Dermis blood vessel endothelial cell (primary cell): Measurements from ENCODE around the gene SARS2. TPM values are rescaled to one million over a fixed set of nuclear protein-coding genes. Genes with fewer than 3 reads are reported as not detected.
A peak's percentile ranks its signal among the peaks of the same experiment; 100 is the strongest.
"Not testable (repeated sequence)": the region's sequence is repeated elsewhere in the genome, so short reads cannot be mapped to it uniquely, and the experiment has no call there.

Source experiments
- DNase-seq: peaks from one replicate; pipeline ENCODE4 v3.0.0; 2010
- total RNA-seq: library from RNA; depleted of rRNA; stranded (reverse); fragments of >200 nt; gene quantifications from 2 replicates; pipeline ENCODE4 v1.2.3, GENCODE V29; 2014

The SARS2 gene
- total RNA-seq, 1 donor from 2014 or later: 16.7 TPM

DNA sequence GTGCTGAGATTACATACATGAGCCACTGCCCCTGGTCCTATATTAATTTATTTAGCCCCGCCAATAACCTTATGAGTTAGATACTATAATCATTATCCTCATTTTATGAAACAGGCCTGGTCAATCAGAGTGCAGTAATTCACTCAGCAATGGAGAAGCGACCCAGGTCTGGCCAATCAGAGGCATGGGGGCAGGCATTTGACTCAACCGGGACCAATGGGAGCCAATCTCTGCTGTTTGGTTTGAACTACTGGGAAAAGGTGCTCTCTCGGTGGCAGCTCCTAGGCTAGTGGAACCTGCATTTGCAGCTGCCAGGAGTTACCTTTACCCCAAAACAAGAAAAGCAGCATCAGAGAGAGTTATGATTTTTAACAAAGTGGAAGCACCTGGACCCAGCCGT, 37.7 kb downstream of the SARS2 start:
- no peak for DNase-seq

DNA sequence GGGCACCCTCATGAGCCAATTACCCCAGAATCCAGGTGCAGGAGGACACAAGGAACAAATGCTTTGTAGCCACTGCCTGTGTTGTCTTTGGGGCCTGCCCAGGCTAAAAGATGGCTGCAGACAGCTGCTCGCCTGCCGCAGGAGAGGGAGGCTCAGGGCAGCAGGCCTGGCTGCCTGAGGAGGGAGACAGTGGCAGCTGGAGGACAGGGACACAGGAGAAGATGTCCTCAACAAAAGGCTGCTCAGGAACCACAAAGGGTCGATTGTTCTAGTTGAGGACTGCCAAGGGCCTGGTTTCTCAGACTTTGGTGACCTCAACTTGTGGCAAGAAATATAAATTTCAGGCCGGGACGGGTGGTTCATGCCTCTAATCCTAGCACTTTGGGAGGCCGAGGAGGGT, 38.8 kb downstream of the SARS2 start:
- no peak for DNase-seq

DNA sequence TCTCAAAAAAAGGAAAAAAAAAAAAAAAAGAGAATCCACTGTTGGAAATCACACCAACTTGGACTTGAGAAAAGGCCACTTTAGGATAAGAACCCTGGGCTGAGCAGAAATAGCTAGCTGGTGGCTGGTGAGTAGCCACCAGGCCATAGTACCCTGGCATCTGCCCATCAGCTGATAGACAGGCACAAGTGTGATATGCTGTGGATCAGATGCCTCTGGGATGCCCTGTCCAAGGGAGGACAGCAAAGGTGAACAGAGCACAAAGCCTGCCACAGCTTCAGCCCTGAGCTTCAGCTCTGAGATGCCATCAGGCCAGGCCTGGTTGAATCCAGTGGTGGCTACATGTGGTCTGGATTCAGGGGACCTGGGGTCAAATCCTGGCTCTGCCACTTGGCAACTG, 39.9 kb downstream of the SARS2 start:
- DNase-seq: no peak

DNA sequence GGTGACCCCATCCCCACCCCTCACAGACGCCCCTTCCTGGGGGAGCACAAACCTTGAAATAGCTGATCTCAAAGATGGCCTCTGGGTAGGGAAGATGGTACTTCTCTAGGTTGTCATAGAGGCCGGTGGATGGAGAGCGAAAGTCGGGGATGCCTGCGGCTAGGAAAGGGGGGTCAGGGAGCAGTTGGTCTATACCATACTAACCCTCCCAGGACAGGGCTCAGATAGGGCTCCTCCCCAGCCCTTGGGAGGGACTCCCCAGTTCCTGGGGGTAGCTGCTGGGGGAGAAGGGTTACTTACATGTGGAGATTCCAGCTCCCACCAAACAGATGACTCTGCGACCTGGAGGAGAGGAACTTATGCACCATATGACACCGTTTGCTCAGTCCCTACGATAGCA, 40.8 kb downstream of the SARS2 start:
- DNase-seq: no peak

DNA sequence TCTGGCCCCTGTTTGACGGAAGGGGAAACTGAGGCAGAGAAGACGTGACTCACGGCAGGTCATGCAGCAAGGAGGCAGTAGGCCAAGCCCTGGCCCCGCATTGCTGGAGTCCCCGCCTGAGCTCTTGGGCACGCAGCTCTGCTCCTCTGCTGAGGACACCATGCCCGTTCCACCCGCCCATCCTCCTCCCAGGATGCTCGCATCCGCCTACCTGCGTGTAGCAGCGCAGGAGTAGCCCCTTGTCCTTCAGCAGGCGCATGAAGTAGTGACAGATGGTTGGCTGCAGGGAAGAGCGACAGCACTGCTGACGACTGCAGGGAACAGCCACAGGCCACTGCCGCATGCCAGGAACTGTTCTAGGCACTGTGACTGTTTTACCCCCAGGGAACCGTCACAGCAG, 41.7 kb downstream of the SARS2 start:
- DNase-seq: no peak

DNA sequence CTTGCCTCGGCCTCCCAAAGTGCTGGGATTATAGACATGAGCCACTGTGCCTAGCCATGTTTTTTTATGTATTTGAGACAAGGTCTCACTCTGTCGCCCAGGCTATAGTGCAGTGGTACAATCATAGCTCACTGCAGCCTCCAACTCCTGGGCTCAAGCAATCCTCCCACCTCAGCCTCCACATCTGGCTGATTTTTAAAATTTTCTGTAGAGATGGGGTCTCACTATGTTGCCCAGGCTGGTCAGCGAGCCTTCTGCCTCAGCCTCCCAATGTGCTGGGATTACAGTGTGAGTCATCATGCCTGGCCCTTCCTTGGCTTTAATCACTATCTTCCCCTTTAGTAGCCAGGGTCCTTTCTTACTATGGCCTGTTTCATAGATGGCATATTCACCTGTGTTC, 45.9 kb downstream of the SARS2 start:
- not testable (repeated sequence) for DNase-seq

DNA sequence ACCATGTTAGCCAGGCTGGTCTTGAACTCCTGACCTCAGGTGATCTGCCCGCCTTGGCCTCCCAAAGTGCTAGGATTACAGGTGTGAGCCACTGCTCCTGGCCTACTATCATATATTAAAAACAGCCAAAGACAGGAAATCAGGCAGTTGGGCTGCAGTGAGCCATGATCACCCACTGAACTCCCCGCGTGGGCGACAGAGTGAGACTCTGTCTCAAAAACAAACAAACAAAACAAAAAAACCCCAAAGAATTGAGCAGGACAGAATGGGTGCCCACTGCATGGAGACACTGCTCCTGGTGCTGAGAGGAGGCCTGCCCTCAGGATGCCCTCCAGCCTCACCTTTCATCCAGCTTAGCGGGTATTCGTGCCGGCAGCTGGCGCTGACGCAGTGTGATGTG, 47.3 kb downstream of the SARS2 start:
- DNase-seq: no peak

DNA sequence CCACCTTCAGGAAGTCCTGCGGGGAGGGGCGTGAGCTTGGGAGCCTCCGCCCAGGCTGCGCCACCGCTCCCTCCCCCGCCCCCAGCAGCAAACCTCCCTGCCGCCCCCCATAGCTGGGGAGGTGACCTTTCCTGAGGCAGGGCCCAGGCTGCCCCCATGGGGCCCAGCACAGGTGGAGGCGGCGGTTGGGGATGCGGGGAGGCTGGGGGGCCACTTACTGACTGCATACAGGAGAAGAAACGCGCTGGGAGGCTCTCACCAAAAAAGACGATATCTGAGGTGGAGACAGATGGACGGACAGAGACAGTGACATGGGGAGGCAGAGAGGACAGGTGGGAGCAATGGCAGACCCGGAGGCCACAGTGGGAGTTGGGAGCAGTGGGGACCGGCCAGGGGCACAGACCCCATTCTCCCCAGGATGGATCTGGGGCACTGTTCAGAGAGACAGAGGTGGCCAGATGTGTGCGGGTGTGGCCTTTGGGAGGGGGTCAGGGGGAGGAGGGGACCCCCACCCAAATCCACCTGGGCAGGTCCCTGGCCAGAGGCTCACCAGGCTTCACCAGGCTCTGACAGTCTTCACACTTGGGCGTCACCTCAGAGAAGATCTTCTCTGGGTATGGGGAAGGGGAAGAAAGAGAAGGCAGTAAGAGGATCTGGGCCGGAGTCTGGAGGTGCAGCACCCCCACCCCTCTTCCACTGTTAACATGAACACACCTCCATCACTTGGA, 49.5 kb downstream of the SARS2 start:
- no peak for DNase-seq

DNA sequence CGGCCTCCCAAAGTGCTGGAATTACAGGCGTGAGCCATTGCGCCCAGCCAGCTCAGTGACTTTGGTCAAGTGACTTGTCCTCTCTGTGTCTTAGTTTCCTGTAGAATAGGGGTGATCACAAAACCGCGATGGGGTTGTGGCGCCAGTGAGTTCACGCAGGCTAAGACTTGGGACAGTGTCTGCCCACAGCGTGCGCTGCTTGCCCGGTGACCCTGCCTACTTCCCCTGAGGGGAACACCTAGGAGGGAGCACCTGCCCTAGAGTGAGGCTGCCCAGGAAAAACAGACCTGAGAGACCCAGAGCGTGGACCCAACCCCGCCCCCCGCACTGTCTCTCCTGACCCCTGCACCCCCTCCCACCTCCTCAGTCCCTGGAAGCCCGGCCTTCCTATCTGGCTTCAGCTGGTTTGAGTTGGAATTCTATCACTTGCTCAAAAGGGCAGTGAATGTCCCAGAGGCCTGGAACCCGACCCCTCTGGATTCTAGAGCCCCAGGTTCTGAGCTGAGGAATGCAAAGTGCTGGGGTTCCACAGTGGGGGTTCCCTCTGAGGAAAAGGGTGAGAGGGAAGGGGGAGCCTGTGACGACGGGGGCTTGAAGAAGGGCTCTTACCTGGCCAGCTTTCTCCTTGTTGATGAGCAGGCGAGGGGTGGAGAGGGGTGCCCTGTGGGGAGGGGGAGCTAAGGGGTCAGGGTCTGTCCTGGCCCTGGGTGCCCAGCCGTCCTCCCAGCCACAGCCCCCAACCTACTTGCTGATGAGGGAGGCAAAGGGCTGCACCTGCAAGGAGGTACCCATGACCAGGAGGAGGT, 50.3 kb downstream of the SARS2 start:
- DNase-seq: no peak

DNA sequence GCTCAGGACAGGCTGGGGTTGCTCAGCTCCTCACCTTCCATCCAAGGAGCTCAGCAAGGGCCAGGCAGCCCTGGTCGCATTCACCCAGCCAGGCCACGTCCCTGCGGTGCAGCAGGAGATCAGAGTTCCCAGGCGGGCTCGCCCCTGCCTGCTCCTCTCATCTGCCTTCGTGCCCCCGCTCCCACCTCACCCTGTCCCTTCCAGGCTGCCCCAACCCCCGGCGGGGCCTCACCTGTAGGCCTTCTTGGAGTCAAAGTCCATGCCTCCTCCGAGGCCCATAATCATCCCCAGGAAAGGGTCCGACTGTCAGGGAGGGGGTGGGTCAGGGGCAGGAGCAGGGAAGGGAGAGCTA, 51.2 kb downstream of the SARS2 start:
- no peak for DNase-seq

DNA sequence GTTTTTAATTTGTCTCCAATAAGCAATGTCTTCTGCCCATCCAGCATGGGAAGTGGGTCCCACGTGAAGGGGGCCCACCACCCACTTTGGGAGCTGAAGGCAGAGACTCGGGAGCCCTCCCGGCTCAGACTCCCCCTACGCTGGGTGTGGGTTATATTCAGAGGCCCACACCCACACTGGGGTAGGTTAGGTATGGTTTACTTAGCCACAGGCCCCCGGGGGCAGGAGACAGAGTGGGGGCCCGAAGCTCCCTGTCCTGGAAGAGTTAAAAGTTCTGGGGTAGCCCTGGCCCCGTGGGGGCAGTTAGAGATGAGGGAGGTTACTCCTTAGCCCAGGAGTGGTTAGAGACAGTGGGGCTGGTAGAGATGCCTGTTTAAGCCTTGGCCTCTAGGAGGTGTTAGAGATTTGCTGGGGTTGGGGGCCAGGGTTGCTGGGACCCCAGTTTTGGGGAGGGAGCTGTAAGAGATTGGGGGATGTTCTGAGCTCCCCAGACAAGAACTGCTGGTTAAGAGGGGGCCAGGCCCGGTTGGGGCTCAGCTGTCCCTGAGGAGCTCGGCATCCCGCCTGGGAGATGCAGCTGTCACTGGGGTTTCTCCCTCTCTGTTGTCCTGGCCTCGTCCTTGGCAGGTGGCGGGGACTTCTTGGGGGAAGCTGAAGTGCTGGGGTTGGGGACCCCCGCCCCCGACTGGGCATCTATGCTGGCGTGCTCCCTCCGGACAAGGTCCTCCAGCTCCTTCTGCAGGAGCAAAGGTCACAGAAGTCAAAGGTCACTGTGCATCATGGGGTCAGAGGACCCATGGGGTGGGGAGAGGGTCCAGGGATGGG, 51.8 kb downstream of the SARS2 start:
- no peak for DNase-seq

DNA sequence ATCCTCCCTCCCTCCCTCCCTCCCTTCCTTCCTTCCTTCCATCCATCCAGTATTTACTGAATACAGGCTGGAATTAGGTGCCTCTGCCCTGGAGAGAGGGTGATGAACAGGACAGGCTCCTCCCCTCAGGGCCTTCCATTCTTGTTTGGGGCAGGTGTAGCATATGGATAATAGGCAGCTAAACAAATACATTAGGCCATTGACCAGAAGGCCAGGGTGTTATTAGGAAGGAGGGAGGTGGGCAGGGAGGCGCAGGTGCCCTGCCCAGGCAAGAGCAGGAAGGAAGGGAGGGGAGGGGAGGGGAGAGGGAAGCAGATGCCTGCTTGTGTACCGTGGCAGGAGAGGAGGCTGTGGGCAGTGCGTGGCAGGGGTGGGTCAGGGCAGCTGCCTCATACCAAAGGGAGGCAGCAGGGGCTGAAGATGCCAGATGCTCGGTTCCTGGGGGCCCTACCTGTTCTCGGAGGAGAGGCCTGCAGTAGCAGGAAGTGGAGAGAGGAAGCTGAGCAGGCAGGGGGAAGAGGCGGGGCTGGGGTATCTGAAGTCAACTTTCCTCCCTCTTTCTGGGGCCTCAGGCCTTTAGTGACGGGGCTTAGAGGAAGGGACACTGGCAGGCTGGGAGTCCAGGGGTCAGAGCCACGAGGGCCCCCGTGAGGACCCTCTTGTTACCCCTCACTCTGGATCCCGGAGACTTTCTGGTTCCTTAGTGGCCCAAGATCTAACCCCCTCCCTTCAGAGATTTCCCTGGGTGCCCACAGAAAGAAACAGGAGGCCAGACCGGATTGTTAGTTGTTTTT, 52.6 kb downstream of the SARS2 start, which contains the start of gene RINL:
Gene RINL, minus strand, starts transcription at position 495 of the 794 bp plus-strand sequence. CDS start 1,533 bp downstream, outside the sequence.
- peak; percentile 48 for DNase-seq

DNA sequence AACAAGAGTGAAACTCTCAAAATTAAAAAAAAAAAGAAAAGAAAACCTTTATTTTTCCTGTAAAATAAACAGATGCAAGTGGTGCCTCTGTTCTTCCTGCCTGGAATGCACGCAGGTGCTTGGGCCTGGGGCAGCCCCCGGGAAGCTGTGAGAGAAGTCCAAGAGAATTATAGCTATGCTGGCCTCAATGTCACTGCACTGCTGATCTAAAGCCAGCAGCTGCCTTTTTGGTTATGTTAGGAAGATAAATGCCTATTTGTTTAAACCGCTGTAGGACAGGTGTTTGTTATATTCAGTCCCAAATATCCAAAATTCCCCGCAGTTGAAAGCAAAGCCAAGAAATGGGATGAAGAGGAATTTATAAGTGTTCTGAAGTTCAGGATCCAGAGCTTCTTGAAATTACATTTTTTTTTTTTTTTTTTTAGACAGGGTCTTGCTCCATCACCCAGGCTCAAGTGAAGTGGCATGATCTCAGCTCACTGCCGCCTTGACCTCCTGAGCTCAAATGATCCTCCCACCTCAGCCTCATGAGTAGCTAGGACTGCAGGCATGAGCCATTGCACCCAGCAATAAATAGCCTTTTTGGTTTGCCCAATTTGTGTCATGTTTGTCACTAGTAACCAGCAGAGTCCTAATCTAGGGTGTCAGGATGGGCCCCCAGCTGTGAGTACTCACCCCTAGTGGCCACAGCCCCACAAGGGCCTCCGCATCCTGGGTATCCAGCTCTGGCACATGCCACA, 54.7 kb downstream of the SARS2 start:
- no peak for DNase-seq

DNA sequence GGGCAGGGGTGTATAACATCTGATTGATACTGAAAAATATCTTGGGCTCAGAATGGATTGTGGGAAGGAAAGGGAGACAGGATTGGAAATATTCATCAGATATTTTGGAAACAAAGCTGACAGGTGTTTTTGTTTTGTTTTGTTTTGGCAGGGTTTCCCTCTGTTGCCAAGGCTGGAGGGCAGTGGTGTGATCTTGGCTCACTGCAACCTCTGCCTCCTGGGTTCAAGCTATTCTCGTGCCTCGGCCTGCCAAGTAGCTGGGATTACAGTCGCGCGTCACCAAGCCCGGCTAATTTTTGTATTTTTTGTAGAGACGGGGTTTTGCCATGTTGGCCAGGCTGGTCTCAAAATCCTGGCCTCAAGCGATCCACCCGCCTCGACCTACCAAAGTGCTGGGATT, 57.2 kb downstream of the SARS2 start:
- not testable (repeated sequence) for DNase-seq

DNA sequence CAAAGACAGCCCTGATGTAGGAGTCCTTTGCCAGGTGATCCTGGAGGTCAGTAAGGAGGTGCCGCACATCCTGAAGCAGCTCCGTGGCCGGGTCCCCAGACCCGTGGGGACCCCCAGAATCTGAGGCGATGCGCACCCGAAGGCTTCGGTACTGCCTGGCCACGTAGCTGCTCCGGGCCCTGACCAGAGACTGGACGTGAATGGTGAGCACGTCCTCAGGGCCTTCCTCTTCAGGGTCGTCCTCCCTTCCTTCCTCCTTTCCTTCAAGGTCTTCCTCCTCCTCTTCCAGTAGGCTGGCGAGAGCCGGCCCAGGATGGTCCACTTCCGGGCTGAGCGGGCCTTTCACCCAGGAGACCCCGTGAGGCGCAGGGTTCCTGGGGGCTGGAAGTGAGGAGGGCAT, 60.0 kb downstream of the SARS2 start:
- no peak for DNase-seq

DNA sequence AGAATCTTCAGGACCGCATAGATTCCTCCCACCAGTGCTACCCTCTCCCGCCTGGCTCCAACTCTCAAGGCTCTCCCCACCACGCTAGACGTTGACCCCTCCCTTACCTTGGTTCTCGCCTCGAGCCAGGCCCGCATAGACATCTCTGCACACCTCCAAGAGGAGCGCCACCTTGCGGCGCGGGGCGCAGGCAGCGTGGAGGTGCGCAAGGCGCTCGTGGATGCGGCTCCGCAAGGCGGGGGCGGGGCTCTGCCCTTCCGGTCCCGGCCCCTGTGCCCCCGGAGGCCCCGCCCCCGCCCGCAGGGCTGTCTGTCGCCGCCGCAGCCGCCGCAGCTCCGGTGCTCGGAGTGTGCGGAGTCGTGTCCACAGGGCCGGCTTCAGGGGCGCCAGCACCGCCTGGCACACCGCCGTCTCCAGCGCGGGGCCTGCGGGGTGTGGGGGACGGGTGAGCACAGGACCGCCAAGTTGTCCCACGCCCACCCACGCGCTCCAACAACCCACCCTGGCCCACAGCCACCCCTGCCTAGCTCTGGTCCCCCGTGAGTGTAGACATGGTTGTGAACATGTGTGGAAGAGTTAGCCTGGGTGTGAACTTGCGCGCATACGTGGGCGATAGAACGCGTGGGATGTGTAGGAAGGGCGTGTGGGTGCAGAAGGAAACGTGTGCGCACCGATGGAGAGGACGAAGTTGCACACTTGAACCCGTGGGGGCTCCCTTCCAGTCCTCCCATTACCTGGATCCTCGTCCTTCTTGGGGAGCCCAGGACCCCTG, 60.5 kb downstream of the SARS2 start:
- DNase-seq: peak; percentile 76

DNA sequence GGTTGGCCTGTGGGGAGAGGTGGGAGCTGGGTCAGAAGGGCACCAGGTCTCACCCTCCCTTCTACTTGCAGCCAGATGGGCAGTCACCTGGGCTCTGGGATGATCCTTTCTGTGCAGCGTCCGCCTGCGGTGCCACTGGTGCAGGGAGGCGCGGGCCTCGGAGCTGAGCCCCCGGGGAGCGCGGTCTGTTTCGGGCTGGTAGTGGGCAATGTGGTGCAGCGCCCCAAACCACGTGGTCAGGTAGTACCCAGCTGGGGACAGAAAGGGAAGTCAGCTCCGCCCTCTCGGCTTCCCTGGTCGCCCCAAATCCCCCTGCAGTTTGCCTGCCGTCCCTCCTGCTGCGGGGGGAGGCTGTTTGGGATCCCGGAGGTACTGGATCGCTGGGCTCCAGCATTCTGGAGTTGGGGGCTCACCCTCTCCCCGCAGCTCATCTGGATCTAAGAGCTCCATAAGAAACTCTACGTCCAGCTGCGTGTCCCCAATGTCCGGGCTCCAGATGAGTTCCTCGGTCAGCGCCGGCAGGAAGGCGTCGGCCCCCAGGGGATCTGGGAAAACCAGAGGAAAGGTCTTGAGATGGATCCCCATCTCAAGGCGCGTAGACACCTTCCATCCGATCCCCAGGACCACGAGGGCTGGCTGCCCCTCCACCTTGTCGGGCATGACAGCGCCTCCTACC, 61.3 kb downstream of the SARS2 start:
- no peak for DNase-seq

DNA sequence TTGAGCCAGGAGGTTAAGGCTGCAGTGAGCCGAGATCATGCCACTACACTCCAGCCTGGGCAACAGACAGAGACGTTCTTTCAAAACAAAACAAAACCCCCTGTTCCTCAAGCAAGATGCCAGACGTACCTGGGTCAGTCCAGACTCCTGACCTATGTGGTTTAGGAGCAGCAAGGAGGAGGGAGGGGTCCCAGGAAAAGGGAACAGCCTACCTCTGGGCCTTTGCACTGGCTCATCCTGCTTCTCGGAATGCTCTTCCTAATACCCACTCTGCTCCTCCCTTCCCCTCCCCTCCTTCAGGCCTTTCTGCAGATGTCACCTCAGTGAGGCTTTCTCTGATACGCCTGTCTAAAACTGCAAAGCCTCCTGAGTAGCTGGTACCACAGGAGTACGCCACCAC, 62.0 kb downstream of the SARS2 start:
- DNase-seq: no peak

DNA sequence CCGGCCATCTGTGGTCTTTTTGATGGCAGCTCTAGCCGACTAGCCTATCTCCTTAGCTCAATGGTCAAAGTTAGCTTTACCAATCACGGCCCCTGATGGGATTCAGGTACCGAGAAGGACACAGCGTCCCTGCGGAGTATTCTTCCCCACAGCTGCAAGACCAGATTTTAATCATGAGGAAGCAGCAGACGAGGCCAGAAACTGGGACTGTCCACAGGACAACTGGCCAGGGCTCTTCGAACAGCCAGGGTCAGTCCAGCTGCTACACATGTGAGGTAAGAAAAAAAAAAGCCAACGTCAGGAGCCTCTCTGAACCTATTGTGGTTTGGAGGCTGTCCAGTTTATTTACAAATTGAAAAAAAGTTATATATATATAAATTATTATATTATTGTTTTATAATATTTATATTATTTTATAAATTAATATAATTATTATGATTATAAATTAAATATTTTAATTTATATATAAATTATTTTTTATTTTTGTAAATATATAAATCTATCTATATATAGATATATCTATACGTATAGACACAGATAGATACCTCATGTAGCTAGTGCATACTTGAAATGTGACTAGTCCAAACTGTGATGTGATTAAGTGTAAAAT, 63.3 kb downstream of the SARS2 start:
- no peak for DNase-seq
